MCF 10A (cell line): ENCODE measurements around the gene CA10. TPM values are rescaled to one million over a fixed set of nuclear protein-coding genes. Genes with fewer than 3 reads are reported as not detected.

ENCODE experiments used
- BruUV-seq: library from RNA; stranded (reverse); fragments of 400-500 nt; replicated peaks from 2 replicates; lab custom pipeline; 2021; lab: Mats Ljungman, UMichigan
- CTCF ChIA-PET: fragments of 300-600 bp; sonication (Branson Sonifier 250); formaldehyde crosslinking; extraction: SDS; loops from one replicate; lab custom pipeline; 2021; ENCODE audit warnings: antibody characterized with exemption, inconsistent platforms; lab: Yijun Ruan, JAX
- POLR2A ChIA-PET: fragments of 300-600, 350-650 bp; sonication (Branson Sonifier 250); formaldehyde crosslinking; extraction: SDS; loops from one replicate; lab custom pipeline; 2020; ENCODE audit warnings: antibody characterized with exemption, inconsistent platforms; lab: Yijun Ruan, JAX
- DNase-seq: peaks from one replicate; pipeline ENCODE4 v3.0.0-alpha.2; 2018; ENCODE audit not compliant: unreplicated experiment
- H3K27ac Mint-ChIP-seq: one replicate; pipeline ENCODE4 v1.8.0; 2022; ENCODE audit warnings: mild to moderate bottlenecking, low read depth, mixed read lengths; ENCODE audit not compliant: unreplicated experiment
- H3K27me3 Mint-ChIP-seq: one replicate; pipeline ENCODE4 v1.8.0; 2022; ENCODE audit warnings: mixed read lengths; ENCODE audit not compliant: insufficient read depth, unreplicated experiment
- H3K36me3 Mint-ChIP-seq: one replicate; pipeline ENCODE4 v1.8.0; 2022; ENCODE audit warnings: mild to moderate bottlenecking, moderate library complexity, mixed read lengths; ENCODE audit not compliant: insufficient read depth, unreplicated experiment
- H3K4me1 Mint-ChIP-seq: one replicate; pipeline ENCODE4 v1.8.0; 2022; ENCODE audit warnings: mixed read lengths; ENCODE audit not compliant: insufficient read depth, unreplicated experiment
- H3K4me3 Mint-ChIP-seq: one replicate; pipeline ENCODE4 v1.8.0; 2022; ENCODE audit warnings: mild to moderate bottlenecking, moderate library complexity, mixed read lengths; ENCODE audit not compliant: unreplicated experiment
- H3K9me3 Mint-ChIP-seq: one replicate; pipeline ENCODE4 v1.8.0; 2022; ENCODE audit warnings: mixed read lengths; ENCODE audit not compliant: unreplicated experiment
- intact Hi-C: fragments of 100-400 bp; cut with micrococcal nuclease; formaldehyde crosslinking; loops from 2 replicates; pipeline ENCODE4 v1.14.1; 2022
- total RNA-seq: library from RNA; stranded (reverse); gene quantifications from 2 replicates; pipeline ENCODE4 v1.2.3, GENCODE V29; 2022
- TF ChIP-seq, protein P1 (sequence below): fragments of 200-600 bp; IDR thresholded peaks from one replicate; pipeline ENCODE4 v1.8.0; 2022; ENCODE audit warnings: antibody characterized with exemption, mild to moderate bottlenecking; ENCODE audit not compliant: unreplicated experiment

Gene CA10
- total RNA-seq, 1 experiment from 2014 or later = not detected

DNA sequence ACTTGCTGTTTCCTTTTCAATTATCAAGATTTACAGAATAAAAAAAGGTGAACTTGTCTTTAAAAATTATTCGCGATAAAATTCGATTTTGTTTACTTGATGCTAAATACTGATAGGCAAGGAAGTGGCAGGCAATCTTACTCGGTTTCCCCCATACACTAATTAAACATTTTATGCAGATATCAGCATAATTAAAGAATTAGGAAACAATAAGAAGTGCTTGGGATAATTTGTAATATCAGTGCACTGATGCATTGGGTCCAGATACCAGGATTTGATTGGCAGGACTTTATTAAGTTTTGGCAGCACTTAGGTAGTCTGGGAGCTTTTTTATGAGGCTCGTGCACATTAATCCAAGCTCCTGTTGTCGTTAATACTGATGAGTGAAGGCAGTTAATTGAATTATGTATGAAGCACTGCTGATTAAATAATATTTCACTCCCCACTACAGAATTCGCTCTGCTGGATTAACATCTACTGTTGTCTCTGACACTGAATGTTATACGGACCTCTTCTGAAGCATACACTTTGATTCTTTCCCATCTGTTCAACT lies 165.6 kb downstream of the CA10 start:
- intact Hi-C loops = no loop called here
- POLR2A ChIA-PET = no interaction called here
- no TSS peak for BruUV-seq
- H3K27ac Mint-ChIP-seq = no peak overlapping the region
- H3K9me3 Mint-ChIP-seq = peaks cover 8% of the 10 kb centered on the region
- no peak overlapping the region for H3K4me3 Mint-ChIP-seq
- no peaks in the 10 kb centered on the region for H3K4me1 Mint-ChIP-seq
- TF ChIP-seq, protein P1, sequence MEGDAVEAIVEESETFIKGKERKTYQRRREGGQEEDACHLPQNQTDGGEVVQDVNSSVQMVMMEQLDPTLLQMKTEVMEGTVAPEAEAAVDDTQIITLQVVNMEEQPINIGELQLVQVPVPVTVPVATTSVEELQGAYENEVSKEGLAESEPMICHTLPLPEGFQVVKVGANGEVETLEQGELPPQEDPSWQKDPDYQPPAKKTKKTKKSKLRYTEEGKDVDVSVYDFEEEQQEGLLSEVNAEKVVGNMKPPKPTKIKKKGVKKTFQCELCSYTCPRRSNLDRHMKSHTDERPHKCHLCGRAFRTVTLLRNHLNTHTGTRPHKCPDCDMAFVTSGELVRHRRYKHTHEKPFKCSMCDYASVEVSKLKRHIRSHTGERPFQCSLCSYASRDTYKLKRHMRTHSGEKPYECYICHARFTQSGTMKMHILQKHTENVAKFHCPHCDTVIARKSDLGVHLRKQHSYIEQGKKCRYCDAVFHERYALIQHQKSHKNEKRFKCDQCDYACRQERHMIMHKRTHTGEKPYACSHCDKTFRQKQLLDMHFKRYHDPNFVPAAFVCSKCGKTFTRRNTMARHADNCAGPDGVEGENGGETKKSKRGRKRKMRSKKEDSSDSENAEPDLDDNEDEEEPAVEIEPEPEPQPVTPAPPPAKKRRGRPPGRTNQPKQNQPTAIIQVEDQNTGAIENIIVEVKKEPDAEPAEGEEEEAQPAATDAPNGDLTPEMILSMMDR = no peak
- peaks cover 7% of the 10 kb centered on the region for H3K27me3 Mint-ChIP-seq
- H3K36me3 Mint-ChIP-seq = no peaks in the 10 kb centered on the region
- CTCF ChIA-PET = no interaction called here
- no peak for DNase-seq

DNA sequence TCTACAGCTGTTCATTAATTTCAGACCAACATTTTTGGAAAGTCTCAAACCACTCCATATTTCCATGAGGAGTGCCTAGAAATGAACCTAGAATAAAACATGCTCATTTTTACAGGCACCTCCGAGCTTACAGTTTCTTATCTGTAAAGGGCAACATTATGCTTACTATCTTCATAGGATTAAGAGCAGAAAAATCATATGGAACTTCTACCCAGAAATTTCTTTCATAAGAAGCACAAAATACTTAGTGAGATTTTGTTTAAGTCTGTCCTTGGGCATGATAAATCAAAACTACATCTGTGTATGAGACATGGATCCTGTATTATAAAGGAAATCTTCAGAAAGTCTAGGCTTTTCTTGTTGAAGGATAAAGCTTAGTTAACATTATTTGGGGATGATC lies 187.4 kb downstream of the CA10 start:
- H3K4me3 Mint-ChIP-seq = no peak overlapping the region
- peaks cover 81% of the 10 kb centered on the region for H3K27me3 Mint-ChIP-seq
- H3K4me1 Mint-ChIP-seq = no peaks in the 10 kb centered on the region
- ChIA-PET POLR2A (interaction anchor here (1.1 kb wide), 1 partner anchor 56 kb away, joined by 4 read pairs; no protein-coding TSS in a partner anchor), CTCF (interaction anchor here (0.7 to 1.0 kb wide), 2 partner anchors 83 to 465 kb away, joined by 3 to 4 read pairs; no protein-coding TSS in a partner anchor)
- intact Hi-C loops = no loop called here
- BruUV-seq = no TSS peak
- TF ChIP-seq, protein P1 = no peak
- H3K27ac Mint-ChIP-seq = no peak overlapping the region
- no peaks in the 10 kb centered on the region for H3K36me3 Mint-ChIP-seq
- no peaks in the 10 kb centered on the region for H3K9me3 Mint-ChIP-seq
- no peak for DNase-seq

DNA sequence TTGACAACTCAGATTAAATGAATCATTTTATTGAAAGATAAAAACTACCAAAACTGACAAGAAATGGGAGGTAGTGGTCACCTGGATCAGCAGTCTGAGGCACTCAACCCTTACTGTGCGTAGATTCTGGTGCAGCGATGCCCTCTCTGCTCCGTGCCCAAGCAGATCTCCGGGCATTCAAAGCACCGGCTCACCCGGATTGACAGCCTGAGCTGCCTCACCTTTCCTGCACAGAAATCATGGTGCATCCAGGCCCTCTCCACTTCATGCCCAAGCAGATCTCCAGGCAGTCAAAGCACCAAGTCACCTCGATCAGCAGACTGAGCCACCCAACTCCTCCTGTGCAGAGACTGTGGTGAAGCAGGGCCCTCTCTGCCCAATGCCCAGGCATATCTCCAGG lies 196.8 kb downstream of the CA10 start:
- ChIA-PET POLR2A (no interaction called here), CTCF (no interaction called here)
- intact Hi-C loops = no loop called here
- no peaks in the 10 kb centered on the region for H3K4me1 Mint-ChIP-seq
- DNase-seq = no peak
- no peaks in the 10 kb centered on the region for H3K36me3 Mint-ChIP-seq
- TF ChIP-seq, protein P1 = no peak
- no peak overlapping the region for H3K27ac Mint-ChIP-seq
- no peaks in the 10 kb centered on the region for H3K9me3 Mint-ChIP-seq
- H3K27me3 Mint-ChIP-seq = peaks cover 38% of the 10 kb centered on the region
- no peak overlapping the region for H3K4me3 Mint-ChIP-seq
- no TSS peak for BruUV-seq

DNA sequence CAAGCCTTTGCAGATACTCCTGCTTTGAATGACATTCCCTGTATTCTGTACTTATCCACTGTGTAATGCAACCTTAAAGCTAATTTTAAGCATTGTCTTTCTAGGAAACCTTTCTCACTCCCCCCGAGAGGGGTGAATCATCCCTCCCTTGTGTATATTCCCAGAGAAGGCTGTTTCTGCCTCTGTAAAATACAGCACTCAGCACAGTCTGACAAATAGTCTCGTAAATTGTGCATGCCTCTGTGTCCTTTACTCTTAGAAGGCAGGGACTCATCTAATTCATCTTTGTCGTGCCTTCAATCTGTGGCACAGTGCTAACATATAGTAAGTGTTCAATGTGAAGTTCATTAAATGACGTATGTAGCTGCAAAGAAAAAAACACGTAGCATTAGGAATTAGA lies 200.7 kb downstream of the CA10 start:
- Mint-ChIP-seq H3K27ac (no peak overlapping the region), H3K4me1 (no peaks in the 10 kb centered on the region), H3K27me3 (peaks cover 25% of the 10 kb centered on the region), H3K4me3 (no peak overlapping the region), H3K36me3 (no peaks in the 10 kb centered on the region), H3K9me3 (no peaks in the 10 kb centered on the region)
- no TSS peak for BruUV-seq
- intact Hi-C loops = no loop called here
- TF ChIP-seq, protein P1 = no peak
- ChIA-PET POLR2A (no interaction called here), CTCF (interaction anchor here (0.7 kb wide), 1 partner anchor 96 kb away, joined by 3 read pairs; no protein-coding TSS in a partner anchor)
- DNase-seq = no peak
